ENCODE results near the gene STAT6. TPM values are rescaled to one million over a fixed set of nuclear protein-coding genes. Genes with fewer than 3 reads are reported as not detected.

Gene STAT6
- 122 and 125 TPM in 2 replicates for total RNA-seq

DNA sequence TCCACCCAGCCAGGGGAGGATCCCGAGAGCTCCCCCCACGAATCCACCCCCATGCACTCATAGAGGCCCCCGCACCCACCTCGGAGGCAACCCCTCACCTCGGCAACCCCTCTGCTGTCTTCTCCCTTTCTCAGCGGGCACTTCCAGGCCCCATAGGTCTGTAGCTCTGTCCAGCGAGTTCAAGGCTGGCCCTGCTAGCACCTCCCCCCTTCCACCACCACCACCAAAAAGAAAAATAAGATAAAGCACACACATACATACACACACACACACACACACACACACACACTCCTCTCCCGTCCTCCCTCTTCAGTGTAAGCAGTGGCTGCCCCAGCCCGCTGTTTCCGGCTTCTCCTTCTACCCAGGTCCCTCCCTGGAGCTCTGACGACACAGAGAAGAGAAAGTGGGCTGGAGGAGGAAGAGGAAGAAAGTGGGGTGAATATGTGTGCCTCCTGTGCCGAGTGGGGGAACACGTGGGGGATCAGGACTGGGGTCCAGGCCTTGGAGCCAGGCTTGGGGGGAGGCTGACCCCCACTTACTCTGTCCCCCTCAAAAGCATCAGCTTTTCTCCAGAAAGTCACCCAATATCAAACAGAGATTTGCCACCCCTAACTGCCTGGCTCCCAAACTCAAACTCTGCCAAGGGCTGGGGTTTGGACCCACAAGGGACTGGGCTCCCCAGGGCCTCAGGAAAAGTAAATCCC lies at the start of gene STAT6:
TSS of gene STAT6 (minus strand) at position 332 of the 704 bp plus-strand sequence. CDS start 3,084 bp downstream, outside the sequence.

DNA sequence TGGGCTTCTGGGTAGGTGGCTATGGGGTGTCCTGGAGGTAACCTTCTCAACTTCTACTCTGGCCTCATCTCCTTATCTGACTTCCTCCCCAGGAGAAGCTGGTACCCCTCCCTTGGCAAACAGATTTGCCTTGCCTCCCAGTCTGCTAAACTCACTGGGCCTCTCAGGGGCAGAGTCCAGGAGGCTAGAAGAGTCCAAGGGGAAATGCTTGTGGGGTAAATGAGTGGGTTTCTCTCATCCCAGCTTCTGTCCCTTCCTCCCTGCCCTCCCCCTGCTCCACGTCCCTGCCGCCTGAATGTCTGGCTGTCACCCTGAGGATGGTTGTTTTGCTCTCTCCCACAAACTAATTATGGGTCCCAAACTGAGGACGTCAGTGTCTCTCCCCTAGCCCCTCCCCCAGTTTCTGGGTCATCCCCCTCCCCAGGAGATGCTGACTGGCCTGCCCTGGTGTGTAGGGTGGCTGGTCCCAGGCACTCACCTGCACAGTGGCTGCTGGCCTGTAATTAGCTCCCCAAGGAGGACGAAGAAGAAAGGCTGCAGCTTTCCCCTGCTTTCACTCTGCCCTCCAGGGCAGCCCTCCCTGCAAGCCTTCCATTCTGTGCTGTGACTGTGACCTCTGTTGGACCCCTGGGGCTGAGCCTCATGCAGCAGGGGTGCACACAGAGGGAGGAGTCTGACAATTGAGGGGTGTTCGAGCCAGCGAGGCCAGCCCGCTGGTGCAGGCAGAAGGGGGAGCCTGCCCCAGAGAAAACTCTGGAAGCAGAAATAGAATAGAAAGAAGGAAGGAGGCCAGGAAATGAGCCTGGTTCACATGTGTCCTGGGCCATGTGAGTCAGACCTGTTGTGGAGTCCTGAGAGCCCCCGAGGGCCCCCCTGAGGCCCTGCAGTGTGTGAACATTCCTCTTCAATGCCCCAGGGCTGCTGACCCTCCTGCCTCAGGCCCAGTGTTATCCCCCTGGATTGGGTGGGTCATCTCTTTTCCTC lies 36.1 kb upstream of the STAT6 start, which contains the start of gene LRP1-AS:
TSS of gene LRP1-AS (minus strand) at position 659 of the 984 bp plus-strand sequence.

DNA sequence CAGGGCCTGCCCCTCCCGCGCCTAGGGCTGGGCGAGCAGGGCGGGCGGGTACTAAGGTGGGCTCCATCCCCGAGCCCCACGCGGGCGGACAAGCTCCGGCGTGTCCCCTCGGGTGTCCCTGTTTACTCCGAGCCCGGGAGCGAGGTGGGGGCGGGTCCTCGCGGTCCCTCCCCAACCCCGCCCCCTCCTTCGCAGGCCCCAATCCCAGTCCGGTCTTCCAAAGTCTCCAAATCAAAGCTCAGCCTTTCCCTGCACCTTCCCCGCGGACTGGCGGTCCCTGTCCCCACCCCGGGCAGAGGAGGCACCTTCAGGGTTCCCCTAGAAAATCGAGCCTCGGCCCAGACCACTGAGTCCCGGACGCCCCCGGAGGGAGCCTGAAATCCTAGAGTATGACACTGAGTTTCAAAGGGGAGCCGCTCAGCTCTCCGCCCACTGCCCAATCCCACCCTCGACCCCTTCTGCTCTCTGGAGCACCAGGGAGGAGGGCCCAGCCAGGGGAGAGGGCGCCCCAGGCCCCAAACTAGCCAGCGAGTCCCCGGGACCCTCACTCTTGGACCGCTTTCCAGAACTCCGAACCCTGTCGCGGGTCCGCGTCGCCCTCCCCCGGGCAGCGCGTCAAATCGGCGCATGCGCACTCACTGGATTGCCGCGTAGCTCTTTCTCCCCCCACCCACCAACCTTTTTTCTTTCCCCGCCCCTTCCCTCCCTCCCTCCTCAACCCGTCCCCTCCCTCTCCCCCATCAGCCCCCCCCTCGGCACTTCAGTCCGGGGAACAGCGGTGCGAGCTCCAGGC lies 16.8 kb upstream of the STAT6 start, which contains the start of gene LRP1:
TSS of gene LRP1 (plus strand) at position 758 of the 793 bp plus-strand sequence. CDS start 482 bp downstream, outside the sequence.

GRCh38 chr12:57088354-57089270 lies 22.6 kb downstream of the STAT6 start, which contains the start of gene NAB2:
NAB2 (plus strand) TSS chr12:57089114; CDS start chr12:57089272, 158 bp downstream.

DNA sequence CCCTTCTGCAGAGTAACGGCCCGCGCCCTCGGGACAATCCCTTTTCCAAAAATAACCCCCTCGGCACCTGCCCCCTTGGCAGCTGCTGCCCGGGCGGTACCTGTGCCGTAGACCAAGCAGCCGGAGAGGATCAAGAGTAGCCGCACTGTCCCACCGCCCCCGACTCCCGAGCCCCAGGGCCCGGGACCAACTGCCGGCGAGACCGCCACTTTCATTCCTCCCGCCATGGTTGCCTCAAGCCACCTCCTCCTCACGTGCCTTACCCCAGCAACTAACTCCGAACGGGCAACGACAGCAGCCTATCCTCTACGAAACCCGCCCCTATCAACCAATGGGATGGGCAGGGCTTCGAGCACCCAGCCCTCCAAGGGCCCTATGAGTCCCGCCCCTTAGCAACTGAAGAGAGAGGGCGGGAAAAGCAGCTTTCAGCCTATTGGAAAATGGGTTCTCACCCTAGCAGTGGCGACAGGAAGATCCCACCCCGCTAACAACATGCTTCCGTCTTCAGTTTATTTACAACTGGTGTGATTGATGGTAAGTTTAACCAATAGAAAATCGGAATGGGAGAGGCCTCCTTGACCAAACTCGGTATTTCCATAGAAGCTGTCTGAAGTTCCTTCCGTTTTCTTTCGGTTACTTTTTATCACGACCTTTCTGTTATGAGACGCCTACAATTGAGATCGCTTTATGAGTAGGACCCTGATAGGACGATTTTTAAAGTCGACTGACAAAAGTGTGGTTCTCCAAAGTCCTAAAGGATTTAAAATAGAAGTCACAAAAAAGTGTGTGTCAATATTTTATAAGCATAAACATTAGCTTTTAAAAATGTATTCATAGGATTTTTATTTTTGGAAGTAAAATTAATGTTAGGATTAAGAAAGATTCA lies 32.4 kb downstream of the STAT6 start, which contains the start of gene NEMP1:
TSS of gene NEMP1 (minus strand) at position 273 of the 886 bp plus-strand sequence. CDS start at position 227, 46 bp downstream.

GRCh38 chr12:57049890-57050289 lies 61.3 kb downstream of the STAT6 start, which contains the start of gene MYO1A:
MYO1A (minus strand) TSS chr12:57050129; CDS start chr12:57048323, 1,806 bp downstream.

Other genes starting within 250 kb of the STAT6 start
- gene SDR9C7, start 177.0 kb downstream of the STAT6 start, total RNA-seq = not detected in 2 replicates
- 0.06 and 0.13 TPM in 2 replicates for gene RDH16, start 153.8 kb downstream of the STAT6 start, total RNA-seq
- gene ZBTB39, start 104.8 kb downstream of the STAT6 start, total RNA-seq = 2.9 and 3.0 TPM in 2 replicates
- gene TAC3, start 94.8 kb downstream of the STAT6 start, total RNA-seq = not detected in 2 replicates
- under 0.01 and 0.12 TPM in 2 replicates for gene MYO1A, start 61.2 kb downstream of the STAT6 start, total RNA-seq
- gene NEMP1, start 32.6 kb downstream of the STAT6 start, total RNA-seq = 8.5 and 11.2 TPM in 2 replicates
- 45.1 and 88.0 TPM in 2 replicates for gene NAB2, start 22.2 kb downstream of the STAT6 start, total RNA-seq
- gene LRP1, start 17.1 kb upstream of the STAT6 start, total RNA-seq = 403 and 490 TPM in 2 replicates
- 0.37 TPM in 1 of 2 replicates, not detected in the other for gene LRP1-AS, start 36.3 kb upstream of the STAT6 start, total RNA-seq
- gene NXPH4, start 105.4 kb upstream of the STAT6 start, total RNA-seq = 1.2 and 1.5 TPM in 2 replicates
- gene SHMT2, start 118.3 kb upstream of the STAT6 start, total RNA-seq = 164 and 172 TPM in 2 replicates
- gene STAC3, start 139.8 kb upstream of the STAT6 start, total RNA-seq = 0.40 and 0.50 TPM in 2 replicates